Stomach (tissue), 9 donors: Measurements from ENCODE around the gene GAB1. TPM values are rescaled to one million over a fixed set of nuclear protein-coding genes. Genes with fewer than 3 reads are reported as not detected.
A peak's percentile ranks its signal among the peaks of the same experiment; 100 is the strongest.

Source experiments
- DNase-seq, 2 donors: peaks; one replicate each; pipeline versions ENCODE4 v3.0.0 to v3.0.0-alpha.2; 2013 to 2019
- H3K27ac ChIP-seq, 5 donors: fragments of 200-600 bp in 4 of 5; sonication (generic) in 4 of 5; one replicate each; pipeline ENCODE4 v1.5.1; 2013 to 2019; ENCODE audit warnings: mild to moderate bottlenecking in 1 of 5, moderate library complexity in 1 of 5
- H3K27me3 ChIP-seq, 3 donors: fragments of 200-600 bp; sonication (generic); one replicate each; pipeline ENCODE4 v1.5.1; 2017 to 2019; ENCODE audit warnings: mixed run types in 1 of 3
- H3K36me3 ChIP-seq, 4 donors: fragments of 200-600 bp; sonication (generic); 1 replicate in 3 of 4; 2 replicates in 1 of 4; pipeline ENCODE4 v1.5.1; 2016 to 2019
- H3K4me1 ChIP-seq, 4 donors: fragments of 200-600 bp; sonication (generic); one replicate each; pipeline ENCODE4 v1.5.1; 2016 to 2019
- H3K4me3 ChIP-seq, 4 donors: fragments of 200-600 bp; sonication (generic) in 3 of 4; one replicate each; pipeline ENCODE4 v1.5.1; 2016 to 2019; ENCODE audit warnings: mild to moderate bottlenecking in 1 of 4
- H3K9me3 ChIP-seq, 4 donors: fragments of 200-600 bp; sonication (generic); one replicate each; pipeline ENCODE4 v1.5.1; 2016 to 2019
- CTCF ChIP-seq, 7 experiments: fragments of 450-650 bp in 4 of 7; fragments of 200-600 bp in 3 of 7; sonication (generic) in 3 of 7; IDR thresholded peaks; one replicate each; pipeline ENCODE4 v1.5.1; 2016 to 2019; ENCODE audit warnings: antibody characterized with exemption in 7 of 7, control low read depth in 2 of 7, mild to moderate bottlenecking in 1 of 7
- EP300 ChIP-seq: sonication (generic); formaldehyde crosslinking; IDR thresholded peaks from one replicate; pipeline ENCODE4 v1.6.1; 2017; ENCODE audit warnings: antibody characterized with exemption
- POLR2A ChIP-seq, 4 donors: fragments of 450-650 bp; IDR thresholded peaks; one replicate each; pipeline ENCODE4 v1.6.1; 2016; ENCODE audit warnings: antibody characterized with exemption in 4 of 4, control low read depth in 2 of 4, mild to moderate bottlenecking in 1 of 4, moderate library complexity in 1 of 4
- POLR2AphosphoS5 ChIP-seq, 3 donors: sonication (generic); formaldehyde crosslinking; IDR thresholded peaks; one replicate each; pipeline ENCODE4 v1.6.1; 2016; ENCODE audit warnings: antibody characterized with exemption in 3 of 3
- WGBS, 5 donors: extraction: QIAGEN DNeasy Blood & Tissue Kit in 3 of 5; methylation state at CpG; one replicate each; pipeline versions ENCODE4 v1.1.5 to v1.1.7; 2013 to 2018; 5-methylcytosine and 5-hydroxymethylcytosine counted together
- intact Hi-C: fragments of 100-400 bp; cut with DNase I; formaldehyde crosslinking; loops from one replicate; pipeline ENCODE4 v1.15.1; 2023; ENCODE audit warnings: low total_unique reads
- polyA plus RNA-seq, 3 donors: library from polyadenylated mRNA; stranded (reverse); fragments of 200-250 nt; gene quantifications; one replicate each; pipeline ENCODE4 v1.2.3, GENCODE V29; 2013
- total RNA-seq, 5 donors: library from RNA; depleted of rRNA; stranded (reverse); fragments of >200 nt; gene quantifications; one replicate each; pipeline versions ENCODE4 v1.1.0 to v1.2.3, GENCODE V29; 2014 to 2016
- donor health status: healthy with polysubstance abuse.
- donor health status: Bipolar disorder and iron deficiency.
- donor health status: healthy.

Gene GAB1
- total and polyA plus RNA-seq, 8 donors, result 3.2 to 101 (median 29.0) TPM

- WGBS, 5 donors, result 59 to 77% (median 70%) methylated on average over 4 of the region's 4 CpGs
- H3K36me3 ChIP-seq, result peaks cover 0 to 46% (median 35%) of the 10 kb centered on the region in 4 donors
- TF ChIP-seq CTCF (IDR thresholded peaks at IDR 0.05) (no peak), POLR2A (IDR thresholded peaks at IDR 0.05) (no peak), EP300 (no peak), POLR2AphosphoS5 (IDR thresholded peaks at IDR 0.05) (no peak)
- peaks cover 0 to 16% (median 6%) of the 10 kb centered on the region in 4 donors for H3K4me1 ChIP-seq
- peak in 1 of 2 donors; percentile 12 for DNase-seq
- intact Hi-C loops, result no loop called here
- H3K4me3 ChIP-seq, result no peak overlapping the region
- H3K27me3 ChIP-seq, result no peaks in the 10 kb centered on the region
- no peaks in the 10 kb centered on the region for H3K9me3 ChIP-seq
- no peak overlapping the region for H3K27ac ChIP-seq
Observed at GRCh38 chr4:143441678-143442077, 105.0 kb downstream of the GAB1 start.

DNA sequence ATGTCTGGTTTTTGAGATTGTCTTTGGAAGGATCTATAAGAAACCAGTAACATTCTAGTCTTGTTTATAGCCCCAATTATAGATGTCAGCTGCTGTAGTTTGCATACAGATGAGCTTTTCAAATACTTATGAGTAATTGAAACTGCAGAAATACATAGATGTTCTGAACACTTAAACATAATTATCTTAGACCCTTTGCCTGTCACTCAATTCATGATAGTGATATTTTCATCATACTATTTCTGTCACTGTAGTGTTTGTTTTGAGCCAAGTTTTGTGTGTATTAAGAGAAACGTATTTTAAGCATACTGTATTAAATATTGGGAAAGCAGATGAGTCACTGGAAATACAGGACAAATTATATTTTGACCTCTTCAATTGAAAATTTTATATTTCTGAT is 107.1 kb downstream of the GAB1 start:
- 41 to 52% (median 52%) methylated on average over 1 of the region's 1 CpG for WGBS, 5 donors
- TF ChIP-seq CTCF (IDR thresholded peaks at IDR 0.05) (no peak), POLR2A (IDR thresholded peaks at IDR 0.05) (no peak), POLR2AphosphoS5 (IDR thresholded peaks at IDR 0.05) (no peak), EP300 (no peak)
- H3K9me3 ChIP-seq, result no peaks in the 10 kb centered on the region

GRCh38 chr4:143451186-143451585 is 114.5 kb downstream of the GAB1 start:
- Histone ChIP-seq H3K27ac (no peak overlapping the region), H3K27me3 (no peaks in the 10 kb centered on the region), H3K4me1 (peaks cover 0 to 15% (median 5%) of the 10 kb centered on the region in 4 donors), H3K9me3 (no peaks in the 10 kb centered on the region), H3K4me3 (no peak overlapping the region), H3K36me3 (peaks cover 0 to 9% (median 5%) of the 10 kb centered on the region in 4 donors)
- intact Hi-C loops, result no loop called here
- DNase-seq, result no peak
- TF ChIP-seq CTCF (IDR thresholded peaks at IDR 0.05) (no peak), POLR2AphosphoS5 (IDR thresholded peaks at IDR 0.05) (no peak), EP300 (no peak), POLR2A (IDR thresholded peaks at IDR 0.05) (no peak)
- 77 to 85% (median 83%) methylated on average over 4 of the region's 4 CpGs for whole genome bisulfite sequencing, 5 donors

More for the DNA sequence above, 107.1 kb downstream of the GAB1 start:
- no peak overlapping the region for H3K27ac ChIP-seq
- intact Hi-C loops, result no loop called here
- DNase-seq, result no peak
- H3K4me3 ChIP-seq, result no peak overlapping the region
- no peaks in the 10 kb centered on the region for H3K27me3 ChIP-seq
- peaks cover 0 to 34% (median 20%) of the 10 kb centered on the region in 4 donors for H3K36me3 ChIP-seq
- H3K4me1 ChIP-seq, result peaks cover 0 to 16% (median 6%) of the 10 kb centered on the region in 4 donors

- WGBS, 5 donors, result 37 to 57% (median 55%) methylated on average over 3 of the region's 3 CpGs
Observed at GRCh38 chr4:143455211-143455610, 118.5 kb downstream of the GAB1 start.

More at GRCh38 chr4:143455211-143455610, 118.5 kb downstream of the GAB1 start:
- no peak overlapping the region for H3K27ac ChIP-seq
- H3K27me3 ChIP-seq, result no peaks in the 10 kb centered on the region
- TF ChIP-seq CTCF (IDR thresholded peaks at IDR 0.05) (no peak), POLR2A (IDR thresholded peaks at IDR 0.05) (no peak), POLR2AphosphoS5 (IDR thresholded peaks at IDR 0.05) (no peak), EP300 (no peak)
- no peak overlapping the region for H3K4me3 ChIP-seq
- DNase-seq, result peak in 1 of 2 donors; percentile 8
- H3K36me3 ChIP-seq, result peaks cover 0 to 22% (median 14%) of the 10 kb centered on the region in 4 donors
- H3K4me1 ChIP-seq, result peaks cover 0 to 15% (median 5%) of the 10 kb centered on the region in 4 donors
- no peaks in the 10 kb centered on the region for H3K9me3 ChIP-seq
- intact Hi-C loops, result no loop called here
